K562 (cell line): Measurements from ENCODE around the gene SBNO1. TPM values are rescaled to one million over a fixed set of nuclear protein-coding genes. Genes with fewer than 3 reads are reported as not detected.
A peak's percentile ranks its signal among the peaks of the same experiment; 100 is the strongest.
"Not testable (repeated sequence)": the region's sequence is repeated elsewhere in the genome, so short reads cannot be mapped to it uniquely, and the experiment has no call there.

Experiments
- ATAC-seq: fragments of 200-7000 bp; cut with Tn5 transposase; 3 replicates; pipeline ENCODE4 v1.9.1; 2020; ENCODE audit warnings: moderate library complexity
- BruUV-seq: library from RNA; stranded (reverse); fragments of 400-500 nt; replicated peaks from 2 replicates; lab custom pipeline; 2021; lab: Mats Ljungman, UMichigan
- CTCF ChIA-PET: fragments of 300-600 bp; formaldehyde crosslinking; extraction: SDS; loops from one replicate; lab custom pipeline; 2021; ENCODE audit warnings: low intra/inter-chr PET ratio; lab: Yijun Ruan, JAX
- POLR2A ChIA-PET: fragments of 300-600, 350-650 bp; sonication (Branson Sonifier 250); formaldehyde crosslinking; extraction: SDS; loops from one replicate; lab custom pipeline; 2021; ENCODE audit warnings: antibody characterized with exemption, inconsistent platforms; lab: Yijun Ruan, JAX
- DNase-seq, 4 experiments: peaks; one replicate each; pipeline versions ENCODE4 v3.0.0 to v3.0.0-alpha.2; 2011 to 2018; ENCODE audit warnings: low spot score in 3 of 4, mixed read lengths in 3 of 4; ENCODE audit errors: extremely low read depth in 1 of 4
- FAIRE-seq: peaks from 2 replicates; lab custom pipeline; 2011; peaks lifted over from hg19 to GRCh38; lab: Jason Lieb, UNC
- H2AFZ ChIP-seq: 2 replicates; pipeline ENCODE4 v1.6.0; 2011; ENCODE audit warnings: low read depth, low read length, control low read depth, inconsistent platforms
- H3K27ac ChIP-seq: fragments of 200-600 bp; 3 replicates; pipeline ENCODE4 v1.8.0; 2011; ENCODE audit warnings: low read depth, mild to moderate bottlenecking, control low read depth, inconsistent platforms, low read length, moderate library complexity, mixed read lengths; ENCODE audit errors: extremely low read depth
- H3K27me3 ChIP-seq, 2 experiments: fragments of 300-600 bp in 1 of 2; 2 replicates in 1 of 2; 3 replicates in 1 of 2; pipeline versions ENCODE4 v1.6.0 to v1.8.0; 2011; ENCODE audit warnings: inconsistent platforms in 2 of 2, low read length in 2 of 2, mild to moderate bottlenecking in 1 of 2, mixed read lengths in 1 of 2, moderate library complexity in 1 of 2; ENCODE audit not compliant: control insufficient read depth in 2 of 2, insufficient read depth in 2 of 2
- H3K36me3 ChIP-seq: fragments of 300-600 bp; 3 replicates; pipeline ENCODE4 v1.8.0; 2011; ENCODE audit warnings: mild to moderate bottlenecking, low read length, inconsistent platforms; ENCODE audit not compliant: control insufficient read depth, insufficient read depth
- H3K4me1 ChIP-seq, 2 experiments: fragments of 200-600 bp in 1 of 2; replicated peaks in 1 of 2; 2 replicates in 1 of 2; 3 replicates in 1 of 2; pipeline versions ENCODE4 v1.5.1 to v1.8.0; 2011; ENCODE audit warnings: inconsistent platforms in 2 of 2, low read length in 2 of 2, mild to moderate bottlenecking in 1 of 2, mixed read lengths in 1 of 2, moderate library complexity in 1 of 2; ENCODE audit not compliant: control insufficient read depth in 2 of 2, insufficient read depth in 2 of 2
- H3K4me2 ChIP-seq: 2 replicates; pipeline ENCODE4 v1.6.1; 2011; ENCODE audit warnings: low read length, control low read depth, inconsistent platforms, mixed read lengths; ENCODE audit not compliant: insufficient read depth
- H3K4me3 ChIP-seq: fragments of 200-600 bp; sonication (generic), shearing (Covaris generic); 2 replicates; pipeline ENCODE4 v1.5.1; 2016; ENCODE audit warnings: control low read depth, inconsistent platforms
- H3K79me2 ChIP-seq: fragments of 200-600 bp; 3 replicates; pipeline ENCODE4 v1.8.0; 2011; ENCODE audit warnings: low read length, inconsistent platforms; ENCODE audit not compliant: control insufficient read depth, insufficient read depth
- H3K9ac ChIP-seq, 2 experiments: 2 replicates each; pipeline versions ENCODE4 v1.6.0 to v1.6.1; 2011; ENCODE audit warnings: low read depth in 2 of 2, low read length in 2 of 2, control low read depth in 1 of 2, inconsistent platforms in 1 of 2, mild to moderate bottlenecking in 1 of 2, mixed read lengths in 1 of 2; ENCODE audit not compliant: insufficient read depth in 1 of 2
- H3K9me1 ChIP-seq: one replicate; pipeline ENCODE4 v1.6.0; 2011; ENCODE audit warnings: inconsistent platforms, mild to moderate bottlenecking, low read length, moderate library complexity; ENCODE audit not compliant: control insufficient read depth, insufficient read depth
- H3K9me3 ChIP-seq: replicated peaks from 2 replicates; pipeline ENCODE4 v1.5.1; 2011; ENCODE audit warnings: low read depth, low read length, inconsistent platforms; ENCODE audit not compliant: control insufficient read depth, insufficient read depth
- H4K20me1 ChIP-seq: replicated peaks from 2 replicates; pipeline ENCODE4 v1.6.1; 2011; ENCODE audit warnings: low read length, inconsistent platforms, mixed read lengths; ENCODE audit not compliant: control insufficient read depth, insufficient read depth
- ARID1B ChIP-seq: fragments of 450-650 bp; IDR thresholded peaks from 2 replicates; pipeline ENCODE4 v1.6.1; 2016; ENCODE audit warnings: antibody characterized with exemption, mild to moderate bottlenecking, inconsistent platforms
- DDX20 ChIP-seq: fragments of 450-650 bp; IDR thresholded peaks from 2 replicates; pipeline ENCODE4 v1.6.1; 2016; ENCODE audit warnings: missing genetic modification characterization, low read depth, mild to moderate bottlenecking, missing compliant biosample characterization, moderate library complexity
- ID3 ChIP-seq, 2 experiments: fragments of 250-450 bp in 1 of 2; fragments of 450-650 bp in 1 of 2; sonication (Bioruptor Pico) in 1 of 2; IDR thresholded peaks; 2 replicates each; pipeline versions ENCODE4 v1.6.1 to v1.8.0; 2016 to 2021; ENCODE audit warnings: mild to moderate bottlenecking in 2 of 2, moderate library complexity in 2 of 2, missing compliant biosample characterization in 1 of 2, missing genetic modification characterization in 1 of 2
- L3MBTL2 ChIP-seq: fragments of 450-650 bp; IDR thresholded peaks from 2 replicates; pipeline ENCODE4 v1.6.1; 2016; ENCODE audit warnings: mild to moderate bottlenecking, moderate library complexity
- MAX ChIP-seq: sonication (generic); formaldehyde crosslinking; IDR thresholded peaks from 2 replicates; pipeline ENCODE4 v1.9.0; 2022; ENCODE audit warnings: mild to moderate bottlenecking, missing genetic modification reagents
- MNT ChIP-seq, 2 experiments: fragments of 450-650 bp; conservative IDR thresholded peaks; 2 replicates each; pipeline ENCODE4 v1.6.1; 2017; ENCODE audit warnings: mild to moderate bottlenecking in 2 of 2, moderate library complexity in 2 of 2
- MTA2 ChIP-seq: fragments of 450-650 bp; IDR thresholded peaks from 2 replicates; pipeline ENCODE4 v1.6.1; 2016; ENCODE audit warnings: low read depth
- NR2C1 ChIP-seq, 2 experiments: fragments of 450-650 bp; IDR thresholded peaks; 2 replicates each; pipeline ENCODE4 v1.6.1; 2017; ENCODE audit warnings: mild to moderate bottlenecking in 2 of 2, antibody characterized with exemption in 1 of 2, inconsistent platforms in 1 of 2, missing compliant biosample characterization in 1 of 2, missing genetic modification characterization in 1 of 2
- PTTG1 ChIP-seq: fragments of 450-650 bp; IDR thresholded peaks from 2 replicates; pipeline ENCODE4 v1.6.1; 2016; ENCODE audit warnings: low read depth, mild to moderate bottlenecking, missing genetic modification characterization, missing compliant biosample characterization
- SMAD3 ChIP-seq: fragments of 450-650 bp; formaldehyde crosslinking; conservative IDR thresholded peaks from 2 replicates; pipeline ENCODE4 v1.4.0; 2020; ENCODE audit warnings: mild to moderate bottlenecking
- TAF7 ChIP-seq: fragments of 450-650 bp; IDR thresholded peaks from 2 replicates; pipeline ENCODE4 v1.6.1; 2016; ENCODE audit warnings: missing genetic modification characterization, missing compliant biosample characterization
- TRIM24 ChIP-seq, 2 experiments: fragments of 450-650 bp; IDR thresholded peaks; 2 replicates each; pipeline ENCODE4 v1.6.1; 2016
- ZBTB11 ChIP-seq, 3 experiments: fragments of 200-800 bp in 1 of 3; fragments of 250-450 bp in 1 of 3; fragments of 450-650 bp in 1 of 3; sonication (Bioruptor Pico) in 1 of 3; sonication (Bioruptor generic) in 1 of 3; formaldehyde crosslinking in 1 of 3; IDR thresholded peaks; 2 replicates each; pipeline versions ENCODE4 v1.6.1 to v1.8.0; 2016 to 2022; ENCODE audit warnings: mild to moderate bottlenecking in 2 of 3, missing genetic modification characterization in 2 of 3, missing compliant biosample characterization in 1 of 3, moderate library complexity in 1 of 3
- ZBTB17 ChIP-seq: fragments of 450-650 bp; formaldehyde crosslinking; IDR thresholded peaks from 2 replicates; pipeline ENCODE4 v1.4.0; 2020; ENCODE audit warnings: mild to moderate bottlenecking
- ZNF175 ChIP-seq: fragments of 200-800 bp; sonication (Bioruptor generic); IDR thresholded peaks from 2 replicates; pipeline ENCODE4 v1.6.1; 2016; ENCODE audit warnings: low read depth, mild to moderate bottlenecking, missing genetic modification characterization, missing compliant biosample characterization
- ZNF239 ChIP-seq: fragments of 250-450 bp; sonication (Bioruptor Pico); IDR thresholded peaks from 2 replicates; pipeline ENCODE4 v1.4.0; 2020; ENCODE audit warnings: mild to moderate bottlenecking
- WGBS: fragments of 100-300 bp; shearing (Covaris generic); methylation state at CpG from one replicate; pipeline ENCODE4 v1.1.6; 2016; ENCODE audit warnings: low coverage, mixed read lengths; ENCODE audit not compliant: insufficient coverage; ENCODE audit errors: missing lambda C conversion rate; 5-methylcytosine and 5-hydroxymethylcytosine counted together
- in situ Hi-C: fragments of 300-500 bp; cut with MboI; formaldehyde crosslinking; loops from 4 replicates; pipeline ENCODE4 v1.15.0; 2018; ENCODE audit warnings: inconsistent platforms, mixed read lengths
- intact Hi-C: fragments of 100-400 bp; cut with micrococcal nuclease; formaldehyde crosslinking; loops from 2 replicates; pipeline ENCODE4 v1.14.2; 2022
- polyA plus RNA-seq, 8 experiments: library from polyadenylated mRNA; depleted of rRNA in 4 of 8; stranded (reverse) in 5 of 8; unstranded in 3 of 8; fragments of >200 nt; fragmentation: Nextera tagmentation in 2 of 8; fragmentation: Illumina TruSeq in 1 of 8; extraction: Ambion mirVana in 2 of 8; extraction: Trizol in 1 of 8; gene quantifications; 2 replicates each; pipeline versions ENCODE4 v1.2.1 to v1.2.3, GENCODE V29; 2011 to 2014; ENCODE audit warnings: inconsistent platforms in 1 of 8, missing spikeins in 1 of 8
- total RNA-seq, 7 experiments: library from RNA; depleted of rRNA in 6 of 7; stranded (reverse); fragments of >200 nt in 6 of 7; fragmentation: Illumina TruSeq in 2 of 7; extraction: Trizol in 2 of 7; gene quantifications; 2 replicates each; pipeline versions ENCODE4 v1.2.1 to v1.2.3, GENCODE V29; 2011 to 2021; ENCODE audit warnings: low replicate concordance in 1 of 7

Gene SBNO1
- total and polyA plus RNA-seq, 9 of the 15 experiments (the other 6 are each of a cell fraction or from before 2014, with no cell fraction given), result 14.9 to 77.1 (median 35.9) TPM

GRCh38 chr12:123372415-123372814 is 7.8 kb upstream of the SBNO1 start:
- ATAC-seq; H2AFZ ChIP-seq; H3K79me2 ChIP-seq; H3K27me3 ChIP-seq; in situ Hi-C loops; H3K9ac ChIP-seq; CTCF ChIA-PET; H3K9me3 ChIP-seq; H3K4me2 ChIP-seq; H4K20me1 ChIP-seq; intact Hi-C loops; H3K36me3 ChIP-seq; DNase-seq; BruUV-seq; H3K9me1 ChIP-seq; H3K4me3 ChIP-seq; TF ChIP-seq ID3 (CRISPR knock-in tag; IDR thresholded peaks at IDR 0.05): not testable (repeated sequence)
- POLR2A ChIA-PET, result interaction anchor here (1.3 to 2.1 kb wide), 2 partner anchors 9 to 11 kb away, joined by 3 to 14 read pairs; partner anchors contain the start of gene KMT5A
- peak; percentile 84 for FAIRE-seq
- WGBS, result 3% methylated on average over 3 of the region's 5 CpGs
- peak overlapping the region; percentile 72; the same call in 1 of the 3 replicates for H3K27ac ChIP-seq
- peaks cover 37 to 40% of the 10 kb centered on the region in 2 experiments for H3K4me1 ChIP-seq
- TF ChIP-seq MTA2, result peak; percentile 75
- peak; percentile 77 for TF ChIP-seq NR2C1 (IDR thresholded peaks at IDR 0.05)
- TF ChIP-seq NR2C1 (tag; IDR thresholded peaks at IDR 0.05), result peak; percentile 84
- peak; percentile 87 for TF ChIP-seq ZNF175 (CRISPR knock-in tag)
- 0 out of 2 replicates have a peak, but pooled peaks have one; percentile 25 for TF ChIP-seq ID3 (tag; IDR thresholded peaks at IDR 0.05)
- peak; percentile 70; the same call in 1 of the 2 replicates for TF ChIP-seq PTTG1
- TF ChIP-seq TRIM24 (IDR thresholded peaks at IDR 0.05), result peak; percentile 57 to 69; a peak in 2 of 4 replicates
- peak; percentile 78 for TF ChIP-seq L3MBTL2
- peak in 1 of 3 experiments; percentile 27; a peak in 1 of 6 replicates for TF ChIP-seq ZBTB11 (CRISPR knock-in tag; IDR thresholded peaks at IDR 0.05)
- TF ChIP-seq ZBTB17, result 0 out of 2 replicates have a peak, but pooled peaks have one; percentile 31
- TF ChIP-seq SMAD3 (CRISPR knock-in tag), result 0 out of 2 replicates have a peak, but pooled peaks have one; percentile 30
- TF ChIP-seq ZNF239 (CRISPR knock-in tag), result peak; percentile 27; the same call in 1 of the 2 replicates
- TF ChIP-seq MAX (CRISPR knock-in tag), result peak; percentile 81
- TF ChIP-seq ARID1B, result peak; percentile 86
- peak; percentile 40; the same call in 1 of the 2 replicates for TF ChIP-seq TAF7 (tag)
- TF ChIP-seq DDX20 (tag), result 0 out of 2 replicates have a peak, but pooled peaks have one; percentile 47
- peak; percentile 83 to 89 for TF ChIP-seq MNT (conservative IDR thresholded peaks at IDR 0.05)
